Lung (tissue), 12 donors: Measurements from ENCODE around the gene GIPC2. TPM values are rescaled to one million over a fixed set of nuclear protein-coding genes. Genes with fewer than 3 reads are reported as not detected.

Source experiments
- ATAC-seq: fragments of 200-7000 bp; cut with Tn5 transposase; one replicate; pipeline ENCODE4 v1.9.1; 2020; ENCODE audit warnings: moderate number of reproducible peaks; ENCODE audit not compliant: insufficient read depth, low FRiP score
- DNase-seq, 3 donors: peaks; one replicate each; pipeline ENCODE4 v3.0.0-alpha.2; 2013 to 2017
- H3K27ac ChIP-seq, 2 donors: one replicate each; pipeline ENCODE4 v1.5.1; 2013; ENCODE audit warnings: mild to moderate bottlenecking in 2 of 2, moderate library complexity in 2 of 2, control low read depth in 1 of 2, inconsistent platforms in 1 of 2, low read depth in 1 of 2, low read length in 1 of 2
- H3K27me3 ChIP-seq, 3 donors: one replicate each; pipeline ENCODE4 v1.5.1; 2013; ENCODE audit warnings: low read length in 2 of 3; ENCODE audit not compliant: control insufficient read depth in 3 of 3, insufficient read depth in 3 of 3
- H3K36me3 ChIP-seq, 4 donors: one replicate each; pipeline ENCODE4 v1.5.1; 2013; ENCODE audit warnings: low read length in 4 of 4, mild to moderate bottlenecking in 1 of 4, moderate library complexity in 1 of 4; ENCODE audit not compliant: control insufficient read depth in 4 of 4, insufficient read depth in 4 of 4
- H3K4me1 ChIP-seq, 5 donors: one replicate each; pipeline ENCODE4 v1.5.1; 2013; ENCODE audit warnings: low read length in 5 of 5, mild to moderate bottlenecking in 2 of 5, moderate library complexity in 1 of 5; ENCODE audit not compliant: control insufficient read depth in 5 of 5, insufficient read depth in 5 of 5
- H3K4me3 ChIP-seq: one replicate; pipeline ENCODE4 v1.5.1; 2013; ENCODE audit warnings: mild to moderate bottlenecking, control low read depth, moderate library complexity
- H3K9ac ChIP-seq, 2 donors: one replicate each; pipeline ENCODE4 v1.5.1; 2013; ENCODE audit warnings: low read length in 2 of 2, control low read depth in 1 of 2; ENCODE audit not compliant: insufficient read depth in 1 of 2
- H3K9me3 ChIP-seq, 4 donors: one replicate each; pipeline ENCODE4 v1.5.1; 2013; ENCODE audit warnings: low read length in 3 of 4, mild to moderate bottlenecking in 1 of 4, moderate library complexity in 1 of 4; ENCODE audit not compliant: control insufficient read depth in 4 of 4, insufficient read depth in 3 of 4
- WGBS, 2 donors: extraction: QIAGEN DNeasy Blood & Tissue Kit; methylation state at CpG; one replicate each; pipeline ENCODE4 v1.1.7; 2013; 5-methylcytosine and 5-hydroxymethylcytosine counted together
- polyA plus RNA-seq, 2 donors: library from polyadenylated mRNA; stranded (reverse); fragments of 200-250 nt; gene quantifications; one replicate each; pipeline ENCODE4 v1.2.1, GENCODE V29; 2013
- total RNA-seq, 2 donors: library from RNA; depleted of rRNA in 1 of 2; stranded (reverse); fragments of >200 nt in 1 of 2; gene quantifications; one replicate each; pipeline ENCODE4 v1.2.1, GENCODE V29; 2014 to 2021
- TF ChIP-seq, protein P1 (sequence below): IDR thresholded peaks from 2 replicates; pipeline ENCODE4 v1.5.1; 2012; ENCODE audit warnings: mild to moderate bottlenecking; ENCODE audit errors: control extremely low read depth, extremely low read depth
- donor health status: control.
- donor health status: control.
- donor health status: Bipolar disorder and iron deficiency.
- donor health status: healthy.
- donor health status: DM: yes; HTN: yes; CAD: no.

Gene GIPC2
- total and polyA plus RNA-seq, 4 donors = 0.94 to 2.5 (median 1.8) TPM

GRCh38 chr1:78091215-78091813, 45.5 kb downstream of the GIPC2 start:
- TF ChIP-seq, protein P1, sequence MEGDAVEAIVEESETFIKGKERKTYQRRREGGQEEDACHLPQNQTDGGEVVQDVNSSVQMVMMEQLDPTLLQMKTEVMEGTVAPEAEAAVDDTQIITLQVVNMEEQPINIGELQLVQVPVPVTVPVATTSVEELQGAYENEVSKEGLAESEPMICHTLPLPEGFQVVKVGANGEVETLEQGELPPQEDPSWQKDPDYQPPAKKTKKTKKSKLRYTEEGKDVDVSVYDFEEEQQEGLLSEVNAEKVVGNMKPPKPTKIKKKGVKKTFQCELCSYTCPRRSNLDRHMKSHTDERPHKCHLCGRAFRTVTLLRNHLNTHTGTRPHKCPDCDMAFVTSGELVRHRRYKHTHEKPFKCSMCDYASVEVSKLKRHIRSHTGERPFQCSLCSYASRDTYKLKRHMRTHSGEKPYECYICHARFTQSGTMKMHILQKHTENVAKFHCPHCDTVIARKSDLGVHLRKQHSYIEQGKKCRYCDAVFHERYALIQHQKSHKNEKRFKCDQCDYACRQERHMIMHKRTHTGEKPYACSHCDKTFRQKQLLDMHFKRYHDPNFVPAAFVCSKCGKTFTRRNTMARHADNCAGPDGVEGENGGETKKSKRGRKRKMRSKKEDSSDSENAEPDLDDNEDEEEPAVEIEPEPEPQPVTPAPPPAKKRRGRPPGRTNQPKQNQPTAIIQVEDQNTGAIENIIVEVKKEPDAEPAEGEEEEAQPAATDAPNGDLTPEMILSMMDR = no peak
- Histone ChIP-seq H3K9me3 (peaks cover 0 to 3% (median 0%) of the 10 kb centered on the region in 4 donors), H3K4me3 (no peak overlapping the region), H3K9ac (no peak overlapping the region), H3K4me1 (peaks cover 0 to 9% (median 0%) of the 10 kb centered on the region in 5 donors), H3K36me3 (no peaks in the 10 kb centered on the region), H3K27ac (no peak overlapping the region), H3K27me3 (no peaks in the 10 kb centered on the region)
- DNase-seq (no peak), ATAC-seq (no peak)
- 87 to 92% methylated on average over 18 of the region's 18 CpGs for WGBS, 2 donors

- TF ChIP-seq, protein P1 = no peak
Observed at GRCh38 chr1:78091886-78092285, 46.1 kb downstream of the GIPC2 start.

DNA sequence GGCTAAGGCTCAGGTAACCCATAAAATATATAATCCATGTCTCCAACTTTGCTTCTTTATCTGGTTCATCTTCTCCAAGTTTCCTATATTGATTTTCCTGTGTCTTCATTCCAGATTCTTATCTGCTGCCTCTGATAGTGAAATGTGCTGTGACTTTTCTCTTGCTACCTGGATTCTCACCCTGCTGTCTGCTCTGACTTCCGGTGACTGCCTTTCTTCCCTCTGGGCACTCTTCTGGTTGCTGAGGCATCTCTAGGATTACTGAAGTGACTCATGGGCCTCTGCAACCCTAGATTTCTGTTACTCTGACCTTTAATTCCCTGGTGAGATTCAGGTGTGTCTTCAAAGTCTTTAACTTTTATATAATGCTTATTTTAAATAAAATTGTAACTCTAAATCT, 46.9 kb downstream of the GIPC2 start:
- Histone ChIP-seq H3K4me3 (no peak overlapping the region), H3K4me1 (peaks cover 0 to 21% (median 0%) of the 10 kb centered on the region in 5 donors)
- 83 to 97% methylated on average over 1 of the region's 1 CpG for WGBS, 2 donors

More at GRCh38 chr1:78091886-78092285, 46.1 kb downstream of the GIPC2 start:
- H3K4me1 ChIP-seq = peaks cover 0 to 14% (median 0%) of the 10 kb centered on the region in 5 donors
- H3K9me3 ChIP-seq = peaks cover 0 to under 1% (median 0%) of the 10 kb centered on the region in 4 donors
- 93 to 94% methylated on average over 3 of the region's 3 CpGs for WGBS, 2 donors
- DNase-seq (no peak), ATAC-seq (no peak)
- H3K27me3 ChIP-seq = no peaks in the 10 kb centered on the region
- H3K9ac ChIP-seq = no peak overlapping the region
- H3K27ac ChIP-seq = no peak overlapping the region
- H3K36me3 ChIP-seq = no peaks in the 10 kb centered on the region
- no peak overlapping the region for H3K4me3 ChIP-seq

More for the DNA sequence above, 46.9 kb downstream of the GIPC2 start:
- Histone ChIP-seq H3K9ac (no peak overlapping the region), H3K27me3 (no peaks in the 10 kb centered on the region), H3K9me3 (no peaks in the 10 kb centered on the region), H3K36me3 (no peaks in the 10 kb centered on the region), H3K27ac (no peak overlapping the region)
- ATAC-seq (no peak), DNase-seq (no peak)
- TF ChIP-seq, protein P1 = no peak
